Uterus (tissue), 2 donors: ENCODE measurements around the gene CREB3L2.

ENCODE experiments used
- CTCF ChIP-seq, 4 experiments: fragments of 200-600 bp in 2 of 4; fragments of 450-650 bp in 2 of 4; sonication (generic) in 2 of 4; IDR thresholded peaks; one replicate each; pipeline ENCODE4 v1.5.1; 2016 to 2019; ENCODE audit warnings: antibody characterized with exemption in 4 of 4, mild to moderate bottlenecking in 2 of 4, moderate library complexity in 1 of 4
- POLR2A ChIP-seq, 2 donors: fragments of 450-650 bp; IDR thresholded peaks; one replicate each; pipeline ENCODE4 v1.6.1; 2016; ENCODE audit warnings: antibody characterized with exemption in 2 of 2, mild to moderate bottlenecking in 1 of 2, moderate library complexity in 1 of 2

- TF ChIP-seq CTCF (IDR thresholded peaks at IDR 0.05): no peak
- no peak for TF ChIP-seq POLR2A (IDR thresholded peaks at IDR 0.05)
These were observed 47.3 kb downstream of the CREB3L2 start for GRCh38 chr7:137954614-137955013.
